GM18861 (cell line): Measurements from ENCODE around the gene ZNF334.

Experiments used
- ATAC-seq: cut with Tn5 transposase; IDR thresholded peaks from one replicate; pipeline ENCODE4 v1.9.1; 2021; ENCODE audit not compliant: unreplicated experiment

Gene ZNF334

DNA sequence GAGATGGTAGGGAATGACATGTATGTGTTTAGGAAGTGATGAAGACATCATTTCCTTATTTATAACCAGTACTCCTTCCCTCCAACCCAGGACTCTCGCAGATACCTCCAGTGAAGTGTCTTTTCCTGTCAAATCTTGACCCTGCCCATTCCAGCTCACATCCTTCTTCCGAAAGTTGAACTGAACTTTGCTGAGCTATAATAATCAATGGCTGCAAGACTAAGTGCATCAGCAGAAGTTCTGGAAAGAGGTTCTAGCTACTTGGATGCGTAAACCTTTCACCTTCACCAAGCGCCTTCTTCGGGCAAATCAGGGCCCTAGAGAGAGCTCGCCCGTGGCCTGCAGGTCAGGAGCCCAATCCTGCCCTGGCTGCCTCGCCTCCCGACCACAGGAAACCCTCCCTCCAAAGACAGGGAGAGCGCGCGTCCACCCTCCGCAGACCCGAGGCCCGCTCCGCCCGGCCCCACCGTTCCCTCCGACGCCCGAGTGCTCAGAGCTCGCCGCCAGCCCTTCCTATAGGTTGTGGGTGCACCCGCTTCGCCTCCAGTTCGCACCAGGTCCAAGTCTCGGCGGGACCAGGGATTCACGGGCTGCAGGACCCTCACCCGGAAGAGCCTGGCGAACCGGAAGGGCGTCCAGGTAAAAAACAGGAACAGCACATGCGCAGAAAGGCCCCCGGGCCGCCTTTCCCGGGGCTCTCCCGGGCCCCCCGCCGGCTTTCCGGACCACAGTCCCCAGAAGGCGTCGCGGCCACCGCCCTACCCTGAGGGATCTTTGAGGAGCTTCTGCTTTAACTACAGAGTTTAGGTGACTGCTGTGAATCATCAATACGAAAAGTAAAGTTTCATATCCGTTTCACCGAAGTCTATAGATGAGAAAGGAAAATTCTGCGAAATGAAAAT, at the start of gene ZNF334:
TSS of gene ZNF334 (minus strand) at position 617 of the 902 bp plus-strand sequence. CDS start 1,457 bp downstream, outside the sequence.
- ATAC-seq = no peak

DNA sequence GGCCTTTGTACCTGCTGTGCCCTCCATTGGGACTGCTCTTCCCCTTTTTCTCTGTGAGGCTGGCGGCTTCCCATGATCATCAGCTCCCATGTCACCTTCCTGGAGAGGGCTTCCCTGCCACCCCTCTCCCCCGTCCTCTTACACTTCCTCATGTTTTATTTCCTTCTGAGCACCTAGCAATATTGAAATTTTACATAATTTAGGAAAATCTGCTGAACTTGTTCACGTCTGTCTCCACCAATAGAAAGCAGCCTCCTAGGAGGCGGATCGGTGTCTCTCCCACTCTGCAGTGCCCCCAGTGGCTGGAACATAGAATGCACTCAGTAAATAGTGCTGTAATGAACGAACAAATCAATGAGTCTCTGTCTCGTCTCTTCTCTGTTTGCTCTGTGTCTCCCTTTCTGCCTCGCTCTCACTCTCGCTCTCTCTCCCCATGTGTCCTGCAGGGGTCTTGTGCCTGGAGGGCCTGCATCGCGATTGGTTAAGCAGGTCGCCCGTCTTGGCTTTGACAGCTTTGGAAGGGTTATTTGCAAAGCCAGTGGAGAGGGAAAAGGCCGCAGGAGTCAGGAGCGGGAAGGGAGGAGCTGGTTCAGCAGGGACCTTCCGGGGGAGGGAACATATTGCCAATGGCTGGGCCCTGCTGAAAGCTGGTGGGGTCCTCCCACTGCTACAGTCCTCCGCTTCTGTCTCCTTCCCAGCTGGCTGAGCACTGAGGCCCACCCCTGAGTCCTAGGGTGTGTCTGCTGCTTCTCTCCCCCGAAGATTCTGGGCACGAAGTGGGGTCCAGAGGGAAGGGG, 49.2 kb upstream of the ZNF334 start:
- ATAC-seq = no peak

DNA sequence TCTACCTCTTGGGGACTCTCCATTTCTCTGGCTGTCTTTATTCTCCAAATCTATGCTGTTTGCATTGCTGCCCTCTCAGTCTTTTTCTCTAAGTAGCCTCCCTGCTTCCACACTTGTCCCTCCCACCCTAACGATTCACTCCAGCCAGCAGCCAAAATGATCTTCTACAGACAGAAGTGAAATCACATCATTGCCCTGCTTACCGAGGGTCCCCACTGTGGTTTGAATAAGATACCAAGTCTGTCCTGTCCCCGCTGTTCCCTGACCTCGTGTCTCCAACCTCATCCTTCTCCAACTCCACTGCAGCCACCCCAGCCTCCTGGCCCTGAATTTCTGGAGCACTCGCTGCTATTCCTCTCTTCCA, 48.6 kb upstream of the ZNF334 start:
- ATAC-seq = no peak

DNA sequence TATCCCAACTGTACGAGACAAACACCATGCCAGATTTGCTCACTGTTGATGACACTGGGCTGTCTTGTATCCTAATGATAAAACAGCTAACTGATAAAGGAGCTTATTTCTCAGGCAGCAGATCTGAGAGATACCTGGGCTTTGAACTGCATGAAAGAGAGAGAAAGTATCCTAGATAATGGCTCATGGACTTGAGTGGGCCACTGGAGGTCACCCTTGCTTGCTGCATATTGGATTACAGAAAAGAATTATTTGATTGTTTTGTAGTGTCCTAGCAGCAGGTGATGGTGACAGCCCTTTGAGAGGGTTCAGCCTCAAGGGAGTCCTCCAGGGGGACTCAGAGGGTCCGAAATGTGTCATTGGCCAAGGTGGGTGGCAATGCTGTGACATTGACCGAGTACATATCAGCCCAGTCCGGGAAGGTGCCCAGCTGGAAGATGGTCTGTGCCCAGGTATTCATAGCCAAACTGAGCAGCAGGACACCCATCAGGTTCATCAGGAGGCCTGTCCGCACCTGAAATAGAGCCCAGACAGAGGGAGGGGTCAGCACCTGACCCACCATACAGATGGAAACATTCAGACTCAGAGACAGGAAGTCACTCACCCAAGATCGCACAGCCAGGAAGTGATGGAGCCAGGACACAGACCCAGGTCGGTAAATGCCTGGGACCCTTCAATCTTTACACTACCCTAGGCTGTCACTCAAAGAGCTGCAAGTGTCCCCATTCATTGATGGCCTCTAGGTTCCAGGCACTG, 46.5 kb upstream of the ZNF334 start:
- ATAC-seq = no peak

DNA sequence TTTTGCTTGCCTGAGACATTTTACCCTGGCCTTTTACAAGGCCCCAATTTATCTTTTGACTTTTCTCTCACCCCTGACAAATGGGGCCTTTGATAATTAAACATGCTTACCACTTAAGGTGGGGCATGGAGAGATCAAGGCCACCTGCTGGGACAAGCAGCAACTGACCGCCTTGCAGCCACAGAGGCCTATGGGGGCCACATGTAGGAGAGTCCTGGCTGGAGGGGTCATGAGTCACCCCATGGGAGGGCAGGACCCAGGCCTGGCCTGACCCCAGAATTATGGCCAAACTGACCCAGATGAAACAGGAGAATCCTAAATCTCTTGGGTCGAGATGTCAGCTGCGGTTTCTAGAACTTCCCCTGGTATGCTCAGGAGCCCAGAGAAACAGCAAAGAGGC, 45.6 kb upstream of the ZNF334 start:
- ATAC-seq = no peak

DNA sequence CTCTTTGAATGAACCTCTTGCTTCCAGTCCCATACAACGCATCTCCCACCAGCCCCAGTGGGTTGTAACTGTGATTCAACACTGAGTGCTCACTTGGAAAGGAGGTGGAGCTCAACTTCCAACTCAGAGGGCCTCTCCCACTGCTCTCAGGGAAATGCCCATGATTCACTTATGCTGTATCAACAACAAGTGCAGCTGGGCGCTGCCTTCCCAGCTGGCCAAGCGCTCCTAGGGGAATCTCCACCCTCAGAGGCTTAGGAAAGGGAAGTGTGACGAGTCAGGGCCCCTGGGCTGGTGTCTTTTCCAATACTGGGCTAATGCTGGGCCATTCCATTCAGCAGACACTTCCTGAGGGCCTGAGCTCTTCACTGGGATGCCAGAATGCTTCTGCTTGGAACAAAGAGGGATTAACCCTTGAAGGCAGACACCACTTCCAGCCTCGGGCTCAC, 45.2 kb upstream of the ZNF334 start:
- ATAC-seq = no peak

DNA sequence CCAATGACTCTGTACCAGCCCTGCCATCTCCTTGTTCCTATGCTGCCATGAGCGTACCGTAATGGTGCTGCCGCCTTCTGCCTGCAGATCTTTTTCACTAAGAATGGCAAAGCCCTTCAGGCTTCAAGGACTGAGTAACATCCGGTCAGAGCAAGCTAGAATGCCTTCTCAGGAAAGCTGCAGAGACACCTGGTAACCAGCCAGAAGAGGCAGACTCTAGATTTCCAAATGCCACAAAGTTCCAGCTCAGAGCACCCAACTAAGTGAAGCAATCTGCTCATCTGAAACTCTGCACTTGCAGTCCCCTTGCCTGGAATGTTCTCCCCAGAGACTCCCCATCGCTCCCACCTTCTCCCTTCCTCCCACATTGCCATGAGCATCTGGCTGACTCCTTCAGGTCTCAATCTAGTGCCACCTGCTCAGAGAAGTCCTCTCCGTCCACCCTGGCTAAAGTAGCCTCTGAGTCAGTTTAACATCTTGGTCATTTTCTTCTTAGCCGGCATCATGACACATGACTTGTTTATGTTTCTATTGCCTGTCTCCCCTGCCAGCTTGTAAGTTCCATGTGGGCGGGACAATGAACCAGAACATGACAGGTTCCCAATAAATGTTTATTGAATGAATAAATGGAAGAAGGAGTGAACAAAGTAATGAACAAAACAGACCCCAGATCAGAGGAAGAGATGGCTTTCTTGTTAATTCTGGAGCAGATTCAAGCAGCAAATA, 44.0 kb upstream of the ZNF334 start:
- ATAC-seq = no peak

DNA sequence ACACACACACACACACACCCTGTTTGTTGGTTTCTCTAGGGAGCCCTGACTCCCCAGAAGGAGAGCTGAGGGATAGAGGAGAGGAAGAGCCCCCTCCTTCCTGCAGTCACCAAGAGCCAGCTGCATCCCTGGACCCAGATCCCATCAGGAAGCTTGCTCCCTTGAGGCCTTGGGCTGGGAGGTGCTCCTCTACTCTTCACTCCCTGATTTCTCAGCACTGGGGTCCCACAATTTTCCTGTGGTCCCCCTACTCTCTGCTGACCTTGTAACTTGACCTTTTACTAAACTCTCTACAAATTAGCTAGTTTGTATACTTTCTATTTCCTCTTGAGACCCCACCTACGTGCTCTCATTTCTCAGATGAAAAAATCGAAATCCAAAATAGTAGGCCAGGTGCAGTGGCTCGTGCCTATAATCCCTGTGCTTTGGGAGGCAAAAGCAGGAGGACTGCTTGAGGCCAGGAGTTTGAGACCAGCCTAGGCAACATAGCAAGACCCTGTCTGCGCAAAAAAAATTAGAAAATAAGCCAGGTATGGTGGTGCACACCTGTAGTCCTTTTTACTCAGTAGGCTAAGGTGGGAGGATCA, 42.1 kb upstream of the ZNF334 start:
- no peak for ATAC-seq

DNA sequence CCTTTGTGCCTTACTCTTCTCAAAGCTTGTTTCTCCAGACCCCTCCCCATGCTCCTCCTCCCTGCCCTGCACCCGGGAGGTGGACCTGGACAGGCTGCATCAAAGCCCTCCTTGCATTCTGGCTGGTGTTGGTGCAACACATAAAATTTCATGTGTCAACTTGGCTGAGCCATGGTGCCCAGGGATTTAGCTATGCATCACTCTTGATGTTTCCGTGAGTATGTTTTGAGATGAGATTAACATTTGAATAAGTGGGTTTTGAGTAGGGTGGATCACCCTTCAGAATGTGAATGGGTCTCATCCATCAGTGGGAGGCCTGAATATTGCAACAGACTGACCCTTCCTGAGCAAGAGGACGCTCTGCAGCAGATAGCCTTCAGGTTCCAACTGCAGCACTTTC, 41.5 kb upstream of the ZNF334 start:
- no peak for ATAC-seq

DNA sequence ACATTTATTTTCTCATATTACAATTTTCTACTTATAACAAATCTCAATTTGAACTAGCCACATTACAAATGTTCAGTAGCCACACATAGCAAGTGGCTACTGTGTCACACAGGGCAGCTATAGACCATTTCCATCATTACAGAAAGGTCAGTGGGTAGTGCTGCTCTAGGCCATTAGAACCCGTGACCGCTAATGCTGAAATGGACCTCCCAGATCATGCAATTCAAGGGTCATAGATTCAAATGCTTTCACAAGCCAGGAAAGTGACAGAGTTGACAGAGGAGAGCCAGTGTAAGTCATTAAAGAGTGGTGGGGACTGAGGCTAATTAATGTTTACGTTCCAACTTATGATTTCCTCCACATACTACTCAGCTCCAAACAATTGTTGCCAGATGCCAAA, 40.6 kb upstream of the ZNF334 start:
- no peak for ATAC-seq

DNA sequence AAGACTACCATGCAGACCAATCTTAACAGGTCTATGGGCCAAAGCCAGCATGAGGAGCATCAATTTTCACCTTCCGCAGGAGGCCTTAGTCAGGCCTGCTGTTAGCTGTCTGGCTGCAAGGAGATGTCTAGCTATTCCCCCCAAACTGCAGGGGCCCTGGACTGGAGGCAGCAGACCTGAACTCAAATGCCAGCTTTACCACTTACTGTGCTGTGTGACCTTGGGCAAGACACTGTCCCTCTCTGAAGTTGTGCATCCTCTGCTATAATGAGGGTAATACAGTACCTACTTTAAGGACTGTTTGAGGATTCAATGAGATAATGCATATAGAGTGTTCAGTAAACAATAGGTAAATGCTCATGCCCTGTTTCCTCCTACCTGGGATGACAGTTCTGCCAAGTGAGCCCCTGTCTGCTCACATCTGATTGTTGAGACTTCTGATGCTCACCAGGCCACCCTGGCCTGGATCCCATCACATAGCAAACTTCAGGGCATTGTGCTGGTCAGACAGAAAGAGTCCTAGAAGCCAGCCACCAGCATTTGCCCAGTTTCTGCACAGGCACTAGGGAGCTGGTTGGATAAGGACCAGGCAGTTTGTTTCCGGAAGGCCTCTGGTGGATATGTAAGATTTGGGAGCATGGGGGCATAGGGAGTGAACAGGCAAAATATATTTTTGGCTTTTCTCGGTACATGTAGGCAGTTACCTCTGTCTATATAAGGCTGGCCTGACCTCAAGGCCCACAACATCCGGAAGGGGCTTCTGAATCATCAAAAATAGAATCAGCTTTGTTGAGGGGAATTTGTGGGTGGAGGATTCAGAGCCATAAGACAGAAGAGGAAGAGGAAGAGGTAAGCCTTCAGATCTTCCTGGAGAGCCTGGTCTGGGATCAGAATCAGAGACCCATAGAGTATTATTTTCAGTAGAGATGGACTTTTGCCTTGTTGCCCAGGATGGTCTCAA, 39.4 kb upstream of the ZNF334 start:
- ATAC-seq = peak; percentile 60

DNA sequence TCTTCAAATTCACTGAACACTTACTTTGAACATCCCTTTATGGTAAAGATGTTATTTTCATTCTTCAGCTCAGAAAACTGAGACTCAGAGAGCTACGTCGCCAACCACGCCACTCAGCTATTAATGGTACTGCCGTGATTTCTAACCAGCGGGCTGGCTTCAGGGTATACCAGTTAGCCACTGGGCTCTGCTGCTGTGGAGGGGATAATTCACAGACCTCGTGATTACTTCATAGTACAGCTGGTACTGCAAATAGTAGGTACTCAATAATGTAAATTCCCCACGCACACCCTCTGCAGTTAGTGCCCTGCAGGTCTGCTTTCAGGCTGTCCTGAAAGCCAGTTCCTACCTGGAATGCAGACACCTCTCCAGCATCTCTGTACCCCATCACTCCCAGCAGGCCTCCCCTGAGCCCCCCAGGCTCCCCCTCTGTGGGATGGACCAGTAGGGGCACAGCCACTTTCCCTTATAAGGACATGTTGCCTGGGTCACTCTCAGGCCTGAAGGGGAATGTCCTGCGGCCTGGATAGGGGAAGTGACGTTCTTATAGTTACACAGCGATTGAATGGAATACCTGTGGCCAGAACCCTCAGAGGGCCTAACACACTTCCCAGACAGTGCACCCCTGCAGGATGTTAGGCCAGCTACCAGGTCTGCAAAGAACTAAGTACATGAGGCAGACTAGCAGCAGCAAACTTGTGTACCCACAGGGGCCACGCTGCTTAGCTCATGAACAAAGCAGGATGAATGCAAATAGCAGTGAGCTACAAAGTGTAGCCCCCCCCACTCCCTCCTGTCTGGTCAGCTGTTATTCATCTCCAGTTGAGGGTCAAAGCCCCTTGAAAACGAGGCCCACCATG, 38.4 kb upstream of the ZNF334 start:
- ATAC-seq = no peak

DNA sequence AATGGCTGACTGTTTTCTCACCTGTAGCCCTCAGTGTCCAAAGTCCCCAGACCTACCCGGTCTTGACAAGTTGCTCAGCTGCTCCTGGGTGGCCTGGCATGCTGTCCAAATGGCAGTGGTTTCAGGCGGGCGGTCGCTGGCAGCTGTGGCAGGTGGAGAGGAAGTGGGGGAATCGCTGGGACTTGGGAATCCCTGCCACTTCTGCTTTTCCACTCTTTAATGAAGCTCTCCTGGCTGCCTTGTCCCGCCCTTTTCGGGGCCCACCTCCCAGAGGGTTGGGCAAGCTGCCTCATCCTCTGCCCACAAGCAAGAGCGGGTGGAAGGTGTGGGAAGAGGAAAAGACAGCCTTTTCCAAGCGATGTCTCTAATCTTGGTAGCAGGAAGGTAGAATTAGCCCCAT, 37.1 kb upstream of the ZNF334 start, which contains the start of gene OCSTAMP:
TSS of gene OCSTAMP (minus strand) at position 194 of the 400 bp plus-strand sequence. CDS start at position 100, 94 bp downstream.
- ATAC-seq = no peak

DNA sequence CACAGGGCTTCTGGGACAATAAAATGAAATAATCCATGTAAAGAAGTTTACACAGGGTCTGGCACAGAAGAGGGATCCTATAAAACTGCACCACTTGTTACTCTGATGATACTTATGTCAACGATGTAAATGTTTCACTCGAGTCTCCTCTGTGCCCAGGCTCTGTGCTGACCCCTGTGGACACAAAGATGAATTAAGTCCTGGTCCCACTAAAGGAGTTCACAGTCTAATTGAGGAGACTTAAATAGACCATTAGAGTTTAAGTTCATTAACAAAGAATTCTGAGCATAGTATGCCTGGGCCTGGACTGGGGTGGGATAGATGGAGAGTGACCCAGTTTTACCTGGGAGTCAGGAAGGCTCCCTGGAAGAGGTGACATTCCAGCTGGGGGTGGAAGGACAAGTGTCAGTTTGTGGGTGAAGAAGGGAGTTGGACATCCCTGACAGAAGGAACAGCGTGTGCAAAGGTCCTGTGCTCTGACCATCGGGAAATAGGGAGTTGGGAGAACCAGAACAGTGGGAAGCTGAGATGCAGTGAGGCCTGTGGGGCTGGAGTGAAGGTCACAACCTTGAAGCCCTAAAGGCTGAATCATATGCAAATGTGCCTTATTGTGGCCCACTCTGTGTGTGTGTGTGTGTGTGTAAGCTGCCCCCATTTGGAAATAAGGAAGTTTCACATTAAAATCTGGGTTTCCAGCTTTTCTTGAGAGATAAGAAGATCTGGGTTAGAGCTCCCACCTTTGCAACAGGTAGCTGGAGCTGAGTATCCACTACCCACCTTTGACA, 36.0 kb upstream of the ZNF334 start:
- ATAC-seq = no peak

DNA sequence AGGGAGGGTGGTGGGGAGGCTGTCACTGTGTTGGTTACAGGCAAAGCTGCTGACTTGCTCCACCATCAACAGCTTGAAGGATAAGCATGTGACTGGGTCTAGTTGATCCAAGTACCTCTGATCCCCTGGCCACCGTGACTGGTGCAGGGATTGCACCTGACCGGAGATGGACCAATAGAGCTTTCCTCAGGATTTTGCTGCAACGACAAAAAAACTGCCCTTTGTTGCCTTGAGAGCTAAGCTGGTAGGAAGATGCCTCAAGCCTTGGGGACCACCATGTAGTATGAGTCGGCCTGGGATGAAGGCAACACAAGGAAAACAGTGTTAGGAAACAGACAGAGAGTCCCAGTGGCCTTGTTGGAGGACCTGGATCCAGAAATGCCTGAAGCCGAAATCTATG, 35.3 kb upstream of the ZNF334 start:
- ATAC-seq = no peak

DNA sequence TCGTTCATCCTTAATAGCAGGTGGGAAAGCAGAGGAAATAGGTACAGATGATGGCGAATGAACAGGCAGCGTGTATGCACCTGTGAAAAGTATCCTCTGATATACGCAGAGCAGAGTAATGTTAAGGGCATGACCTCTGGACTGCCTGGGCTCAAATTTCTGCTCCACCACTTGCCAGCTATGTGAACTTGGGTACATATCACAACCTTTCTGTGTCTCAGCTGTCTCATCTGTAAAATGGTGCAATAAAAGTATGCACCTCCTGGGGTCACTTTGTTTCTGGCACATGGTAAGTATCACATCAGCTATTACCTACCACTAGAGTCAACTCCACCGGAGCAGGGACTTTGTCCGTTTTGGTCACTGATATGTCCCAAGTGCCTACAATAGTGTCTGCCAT, 34.6 kb upstream of the ZNF334 start:
- no peak for ATAC-seq

DNA sequence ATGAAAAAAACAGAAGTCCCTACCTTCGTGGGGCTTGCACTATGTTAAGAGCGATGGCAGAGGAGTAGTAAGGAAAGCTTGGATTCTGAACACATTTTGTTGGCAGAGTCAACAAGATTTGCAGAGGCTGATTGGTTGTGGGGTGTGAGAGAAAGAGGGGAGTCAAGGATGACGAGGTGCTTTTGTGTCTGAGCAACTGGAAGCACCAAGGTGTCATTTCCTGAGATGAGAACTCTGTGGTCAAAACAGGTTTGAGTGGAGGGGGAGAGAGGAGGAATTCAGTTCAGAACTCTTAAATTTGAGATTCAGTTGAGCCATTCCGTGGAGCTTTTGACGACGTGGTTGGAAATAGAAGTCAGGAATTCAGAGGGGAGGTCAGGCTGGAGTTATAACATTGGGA, 33.6 kb upstream of the ZNF334 start:
- ATAC-seq = no peak
